ENCODE data around the gene CEP78.

The CEP78 gene

GRCh38 chr9:78295731-78296130, 59.9 kb downstream of the CEP78 start:
- Histone ChIP-seq H3K36me3 (ENCODE audit: control insufficient read depth, insufficient read depth, low read length) (no peaks in the 10 kb centered on the region), H3K4me3 (replicated peaks; ENCODE audit: low read depth, low read length) (no peak overlapping the region), H3K27me3 (replicated peaks; ENCODE audit: control insufficient read depth, insufficient read depth, low read length) (no peaks in the 10 kb centered on the region)
- DNase-seq (ENCODE audit: extremely low read depth, insufficient read length) = no peak
- TF ChIP-seq CTCF (IDR thresholded peaks at IDR 0.05; ENCODE audit: insufficient read depth, low read length, poor library complexity, severe bottlenecking) = no peak

GRCh38 chr9:78296201-78296892, 60.5 kb downstream of the CEP78 start:
- Histone ChIP-seq H3K27me3 (replicated peaks; ENCODE audit: control insufficient read depth, insufficient read depth, low read length) (no peaks in the 10 kb centered on the region), H3K4me3 (replicated peaks; ENCODE audit: low read depth, low read length) (peak overlapping the region; percentile 89), H3K36me3 (ENCODE audit: control insufficient read depth, insufficient read depth, low read length) (no peaks in the 10 kb centered on the region; the same call in 1 of the 2 replicates)
- peak; percentile 27 for DNase-seq (ENCODE audit: extremely low read depth, insufficient read length)
- TF ChIP-seq CTCF (IDR thresholded peaks at IDR 0.05; ENCODE audit: insufficient read depth, low read length, poor library complexity, severe bottlenecking) = no peak

- no peaks in the 10 kb centered on the region; the same call in 1 of the 2 replicates for H3K36me3 ChIP-seq (ENCODE audit: control insufficient read depth, insufficient read depth, low read length)
- peak within 1 kb of the TSS; percentile 89 for H3K4me3 ChIP-seq (replicated peaks; ENCODE audit: low read depth, low read length)
- peak; percentile 92 for DNase-seq (ENCODE audit: extremely low read depth, insufficient read length)
- no peak for TF ChIP-seq CTCF (IDR thresholded peaks at IDR 0.05; ENCODE audit: insufficient read depth, low read length, poor library complexity, severe bottlenecking)
- no peaks in the 10 kb centered on the region for H3K27me3 ChIP-seq (replicated peaks; ENCODE audit: control insufficient read depth, insufficient read depth, low read length)
These were observed 61.2 kb downstream of the CEP78 start, which contains the start of gene PSAT1 for GRCh38 chr9:78296893-78297671. Gene PSAT1, plus strand, starts transcription at chr9:78297125. Its CDS starts 86 bp downstream, at chr9:78297211.

GRCh38 chr9:78297672-78297961, 61.7 kb downstream of the CEP78 start:
- Histone ChIP-seq H3K27me3 (replicated peaks; ENCODE audit: control insufficient read depth, insufficient read depth, low read length) (no peaks in the 10 kb centered on the region), H3K4me3 (replicated peaks; ENCODE audit: low read depth, low read length) (peak overlapping the region; percentile 89), H3K36me3 (ENCODE audit: control insufficient read depth, insufficient read depth, low read length) (no peaks in the 10 kb centered on the region; the same call in 1 of the 2 replicates)
- TF ChIP-seq CTCF (IDR thresholded peaks at IDR 0.05; ENCODE audit: insufficient read depth, low read length, poor library complexity, severe bottlenecking) = no peak
- DNase-seq (ENCODE audit: extremely low read depth, insufficient read length) = no peak

GRCh38 chr9:78298046-78298765, 62.3 kb downstream of the CEP78 start:
- peak overlapping the region; percentile 89 for H3K4me3 ChIP-seq (replicated peaks; ENCODE audit: low read depth, low read length)

More at GRCh38 chr9:78298046-78298765, 62.3 kb downstream of the CEP78 start:
- Histone ChIP-seq H3K27me3 (replicated peaks; ENCODE audit: control insufficient read depth, insufficient read depth, low read length) (no peaks in the 10 kb centered on the region), H3K36me3 (ENCODE audit: control insufficient read depth, insufficient read depth, low read length) (peaks cover 2% of the 10 kb centered on the region; the same call in 1 of the 2 replicates)
- no peak for DNase-seq (ENCODE audit: extremely low read depth, insufficient read length)
- no peak for TF ChIP-seq CTCF (IDR thresholded peaks at IDR 0.05; ENCODE audit: insufficient read depth, low read length, poor library complexity, severe bottlenecking)
